Gastroesophageal sphincter (tissue), 4 donors: ENCODE measurements around the gene ADAMTS14. TPM values are rescaled to one million over a fixed set of nuclear protein-coding genes. Genes with fewer than 3 reads are reported as not detected.

ENCODE experiments used
- ATAC-seq: fragments of 150-250 bp; one replicate; pipeline ENCODE4 v1.9.1; 2016; ENCODE audit warnings: mild to moderate bottlenecking, moderate library complexity
- H3K27ac ChIP-seq, 4 donors: fragments of 200-600 bp; sonication (generic) in 3 of 4; 1 replicate in 3 of 4; 2 replicates in 1 of 4; pipeline ENCODE4 v1.5.1; 2016 to 2019
- H3K27me3 ChIP-seq: fragments of 200-600 bp; sonication (generic); one replicate; pipeline ENCODE4 v1.5.1; 2019
- H3K36me3 ChIP-seq, 2 donors: fragments of 200-600 bp; sonication (generic); one replicate each; pipeline ENCODE4 v1.5.1; 2019; ENCODE audit warnings: control low read depth in 1 of 2
- H3K4me1 ChIP-seq, 3 donors: fragments of 200-600 bp; sonication (generic); 1 replicate in 2 of 3; 2 replicates in 1 of 3; pipeline ENCODE4 v1.5.1; 2016 to 2019; ENCODE audit warnings: control low read depth in 2 of 3
- H3K4me3 ChIP-seq, 2 donors: fragments of 200-600 bp; sonication (generic); one replicate each; pipeline ENCODE4 v1.5.1; 2019; ENCODE audit warnings: mild to moderate bottlenecking in 1 of 2, moderate library complexity in 1 of 2
- H3K9me3 ChIP-seq, 3 donors: fragments of 200-600 bp; sonication (generic); one replicate each; pipeline ENCODE4 v1.5.1; 2017 to 2019; ENCODE audit warnings: control low read depth in 2 of 3
- EP300 ChIP-seq: sonication (generic); formaldehyde crosslinking; IDR thresholded peaks from one replicate; pipeline ENCODE4 v1.6.1; 2017; ENCODE audit warnings: antibody characterized with exemption, mild to moderate bottlenecking
- POLR2A ChIP-seq, 2 donors: fragments of 450-650 bp; IDR thresholded peaks; one replicate each; pipeline ENCODE4 v1.6.1; 2017; ENCODE audit warnings: antibody characterized with exemption in 2 of 2, mild to moderate bottlenecking in 2 of 2, moderate library complexity in 1 of 2
- POLR2AphosphoS5 ChIP-seq: sonication (generic); formaldehyde crosslinking; IDR thresholded peaks from one replicate; pipeline ENCODE4 v1.6.1; 2017; ENCODE audit warnings: antibody characterized with exemption
- WGBS, 2 donors: methylation state at CpG; one replicate each; pipeline ENCODE4 v1.1.5; 2018; ENCODE audit warnings: low coverage in 1 of 2; 5-methylcytosine and 5-hydroxymethylcytosine counted together
- total RNA-seq, 4 donors: library from RNA; depleted of rRNA; stranded (reverse); fragments of >200 nt; gene quantifications; one replicate each; pipeline ENCODE4 v1.1.0, GENCODE V29; 2016
- TF ChIP-seq, protein P1 (sequence below), 4 experiments: fragments of 200-600 bp in 2 of 4; fragments of 450-650 bp in 2 of 4; sonication (generic) in 1 of 4; IDR thresholded peaks; one replicate each; pipeline ENCODE4 v1.5.1; 2017 to 2019; ENCODE audit warnings: antibody characterized with exemption in 4 of 4, mild to moderate bottlenecking in 2 of 4, moderate library complexity in 2 of 4

The ADAMTS14 gene
- total RNA-seq, 4 donors from 2014 or later: 0.04 to 0.27 TPM; not detected in 2

- peak; percentile 65 for ATAC-seq
- H3K27me3 ChIP-seq: peaks cover 29% of the 10 kb centered on the region
- no peak overlapping the region for H3K4me3 ChIP-seq
- WGBS, 2 donors: 69% methylated on average over 8 of the region's 10 CpGs; no CpG with 5 or more reads in 1 of the 2 donors
- H3K9me3 ChIP-seq: no peaks in the 10 kb centered on the region
- no peak overlapping the region for H3K27ac ChIP-seq
- no peaks in the 10 kb centered on the region for H3K36me3 ChIP-seq
- TF ChIP-seq POLR2A (IDR thresholded peaks at IDR 0.05) (no peak), POLR2AphosphoS5 (no peak), EP300 (no peak)
- TF ChIP-seq, protein P1, sequence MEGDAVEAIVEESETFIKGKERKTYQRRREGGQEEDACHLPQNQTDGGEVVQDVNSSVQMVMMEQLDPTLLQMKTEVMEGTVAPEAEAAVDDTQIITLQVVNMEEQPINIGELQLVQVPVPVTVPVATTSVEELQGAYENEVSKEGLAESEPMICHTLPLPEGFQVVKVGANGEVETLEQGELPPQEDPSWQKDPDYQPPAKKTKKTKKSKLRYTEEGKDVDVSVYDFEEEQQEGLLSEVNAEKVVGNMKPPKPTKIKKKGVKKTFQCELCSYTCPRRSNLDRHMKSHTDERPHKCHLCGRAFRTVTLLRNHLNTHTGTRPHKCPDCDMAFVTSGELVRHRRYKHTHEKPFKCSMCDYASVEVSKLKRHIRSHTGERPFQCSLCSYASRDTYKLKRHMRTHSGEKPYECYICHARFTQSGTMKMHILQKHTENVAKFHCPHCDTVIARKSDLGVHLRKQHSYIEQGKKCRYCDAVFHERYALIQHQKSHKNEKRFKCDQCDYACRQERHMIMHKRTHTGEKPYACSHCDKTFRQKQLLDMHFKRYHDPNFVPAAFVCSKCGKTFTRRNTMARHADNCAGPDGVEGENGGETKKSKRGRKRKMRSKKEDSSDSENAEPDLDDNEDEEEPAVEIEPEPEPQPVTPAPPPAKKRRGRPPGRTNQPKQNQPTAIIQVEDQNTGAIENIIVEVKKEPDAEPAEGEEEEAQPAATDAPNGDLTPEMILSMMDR (IDR thresholded peaks at IDR 0.05): no peak
- H3K4me1 ChIP-seq: no peaks in the 10 kb centered on the region
Observed at GRCh38 chr10:70679498-70679897, 7.2 kb downstream of the ADAMTS14 start.

- ATAC-seq: no peak
- H3K4me1 ChIP-seq: no peaks in the 10 kb centered on the region
- TF ChIP-seq POLR2AphosphoS5 (no peak), POLR2A (IDR thresholded peaks at IDR 0.05) (no peak), EP300 (no peak)
- TF ChIP-seq, protein P1 (IDR thresholded peaks at IDR 0.05): no peak
- H3K4me3 ChIP-seq: no peak overlapping the region
- no peak overlapping the region for H3K27ac ChIP-seq
- H3K36me3 ChIP-seq: no peaks in the 10 kb centered on the region
- WGBS, 2 donors: 69 to 84% methylated on average over 5 to 6 of the region's 11 CpGs
- peaks cover 13% of the 10 kb centered on the region for H3K27me3 ChIP-seq
- no peaks in the 10 kb centered on the region for H3K9me3 ChIP-seq
Observed at GRCh38 chr10:70680899-70681730, 8.8 kb downstream of the ADAMTS14 start.

- no peaks in the 10 kb centered on the region for H3K36me3 ChIP-seq
- no peak for ATAC-seq
- H3K9me3 ChIP-seq: no peaks in the 10 kb centered on the region
- H3K27ac ChIP-seq: no peak overlapping the region
- TF ChIP-seq POLR2A (IDR thresholded peaks at IDR 0.05) (no peak), EP300 (no peak), POLR2AphosphoS5 (no peak)
- TF ChIP-seq, protein P1 (IDR thresholded peaks at IDR 0.05): no peak
- peaks cover 7% of the 10 kb centered on the region for H3K27me3 ChIP-seq
- no peak overlapping the region for H3K4me3 ChIP-seq
- H3K4me1 ChIP-seq: no peaks in the 10 kb centered on the region
- no CpG with 5 or more reads among the region's 2 CpGs for WGBS, 2 donors
Observed at GRCh38 chr10:70681731-70682005, 9.4 kb downstream of the ADAMTS14 start.

GRCh38 chr10:70682920-70683600 lies 10.8 kb downstream of the ADAMTS14 start:
- no peaks in the 10 kb centered on the region for H3K4me1 ChIP-seq
- no peaks in the 10 kb centered on the region for H3K9me3 ChIP-seq
- no peaks in the 10 kb centered on the region for H3K36me3 ChIP-seq
- no peak for ATAC-seq
- TF ChIP-seq POLR2AphosphoS5 (no peak), EP300 (no peak), POLR2A (IDR thresholded peaks at IDR 0.05) (no peak)
- TF ChIP-seq, protein P1 (IDR thresholded peaks at IDR 0.05): no peak
- no peaks in the 10 kb centered on the region for H3K27me3 ChIP-seq
- H3K27ac ChIP-seq: no peak overlapping the region
- 92% methylated on average over 5 of the region's 20 CpGs; no CpG with 5 or more reads in 1 of the 2 donors for WGBS, 2 donors
- H3K4me3 ChIP-seq: no peak overlapping the region

DNA sequence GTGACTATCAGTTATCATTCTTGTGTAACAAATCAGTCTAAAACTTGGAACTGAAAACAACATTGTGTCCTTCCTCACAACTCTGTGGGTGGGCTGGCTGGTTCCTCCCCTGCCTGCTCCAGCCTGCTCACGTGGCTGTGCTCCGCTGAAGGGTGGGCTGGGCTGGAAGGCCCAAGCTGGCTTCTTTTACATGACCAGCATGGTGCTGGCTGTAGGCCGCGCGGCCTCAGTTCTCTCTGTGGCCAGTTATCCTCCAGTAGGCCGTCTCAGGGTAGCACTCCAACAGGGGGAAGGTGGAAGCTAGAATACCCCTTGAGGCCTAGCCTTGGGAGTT lies 11.3 kb downstream of the ADAMTS14 start:
- Histone ChIP-seq H3K27me3 (no peaks in the 10 kb centered on the region), H3K4me1 (no peaks in the 10 kb centered on the region), H3K27ac (no peak overlapping the region), H3K36me3 (no peaks in the 10 kb centered on the region), H3K9me3 (no peaks in the 10 kb centered on the region), H3K4me3 (no peak overlapping the region)
- no peak for ATAC-seq
- TF ChIP-seq, protein P1 (IDR thresholded peaks at IDR 0.05): no peak
- TF ChIP-seq EP300: no peak
- TF ChIP-seq POLR2A (IDR thresholded peaks at IDR 0.05): no peak
- 71 to 73% methylated on average over 2 to 5 of the region's 6 CpGs for WGBS, 2 donors
